Measurements from ENCODE around the gene CACHD1.

The CACHD1 gene

DNA sequence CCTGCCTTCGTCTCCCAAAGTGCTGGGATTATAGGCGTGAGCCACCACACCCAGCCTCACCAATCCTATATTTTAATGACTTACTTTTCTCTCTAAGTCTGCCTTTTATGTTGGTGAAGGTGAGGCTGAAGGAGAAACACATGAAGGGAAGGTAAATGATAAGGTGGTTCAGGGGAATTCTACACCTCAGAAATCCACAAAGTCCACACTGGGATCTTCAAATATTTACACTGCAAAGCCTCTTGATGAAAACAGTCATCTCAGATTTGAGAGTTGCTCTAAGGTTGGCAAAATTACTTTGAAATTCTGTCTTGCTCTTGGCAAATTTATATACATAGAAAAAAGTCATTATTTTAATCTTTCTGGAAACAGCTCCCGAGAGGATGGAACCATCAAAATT is 42.0 kb upstream of the CACHD1 start:
- no peak overlapping the region for H3K4me3 ChIP-seq (ENCODE audit: control insufficient read depth, low read depth, low read length)
- TF ChIP-seq, protein P1, sequence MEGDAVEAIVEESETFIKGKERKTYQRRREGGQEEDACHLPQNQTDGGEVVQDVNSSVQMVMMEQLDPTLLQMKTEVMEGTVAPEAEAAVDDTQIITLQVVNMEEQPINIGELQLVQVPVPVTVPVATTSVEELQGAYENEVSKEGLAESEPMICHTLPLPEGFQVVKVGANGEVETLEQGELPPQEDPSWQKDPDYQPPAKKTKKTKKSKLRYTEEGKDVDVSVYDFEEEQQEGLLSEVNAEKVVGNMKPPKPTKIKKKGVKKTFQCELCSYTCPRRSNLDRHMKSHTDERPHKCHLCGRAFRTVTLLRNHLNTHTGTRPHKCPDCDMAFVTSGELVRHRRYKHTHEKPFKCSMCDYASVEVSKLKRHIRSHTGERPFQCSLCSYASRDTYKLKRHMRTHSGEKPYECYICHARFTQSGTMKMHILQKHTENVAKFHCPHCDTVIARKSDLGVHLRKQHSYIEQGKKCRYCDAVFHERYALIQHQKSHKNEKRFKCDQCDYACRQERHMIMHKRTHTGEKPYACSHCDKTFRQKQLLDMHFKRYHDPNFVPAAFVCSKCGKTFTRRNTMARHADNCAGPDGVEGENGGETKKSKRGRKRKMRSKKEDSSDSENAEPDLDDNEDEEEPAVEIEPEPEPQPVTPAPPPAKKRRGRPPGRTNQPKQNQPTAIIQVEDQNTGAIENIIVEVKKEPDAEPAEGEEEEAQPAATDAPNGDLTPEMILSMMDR (IDR thresholded peaks at IDR 0.05; ENCODE audit: control insufficient read depth, insufficient read depth, low read depth, low read length, missing control alignments), result no peak
- DNase-seq (ENCODE audit: low read depth), result no peak

- TF ChIP-seq, protein P1 (IDR thresholded peaks at IDR 0.05; ENCODE audit: control insufficient read depth, insufficient read depth, low read depth, low read length, missing control alignments), result no peak
- no peak for DNase-seq (ENCODE audit: low read depth)
- no peak overlapping the region for H3K4me3 ChIP-seq (ENCODE audit: control insufficient read depth, low read depth, low read length)
Measured at GRCh38 chr1:64433308-64433707, 36.6 kb upstream of the CACHD1 start.

GRCh38 chr1:64433747-64434146 is 36.2 kb upstream of the CACHD1 start:
- H3K4me3 ChIP-seq (ENCODE audit: control insufficient read depth, low read depth, low read length), result no peak overlapping the region
- DNase-seq (ENCODE audit: low read depth), result no peak
- TF ChIP-seq, protein P1 (IDR thresholded peaks at IDR 0.05; ENCODE audit: control insufficient read depth, insufficient read depth, low read depth, low read length, missing control alignments), result no peak

GRCh38 chr1:64435000-64435399 is 34.9 kb upstream of the CACHD1 start:
- H3K4me3 ChIP-seq (ENCODE audit: control insufficient read depth, low read depth, low read length), result no peak overlapping the region
- no peak for DNase-seq (ENCODE audit: low read depth)
- TF ChIP-seq, protein P1 (IDR thresholded peaks at IDR 0.05; ENCODE audit: control insufficient read depth, insufficient read depth, low read depth, low read length, missing control alignments), result no peak

DNA sequence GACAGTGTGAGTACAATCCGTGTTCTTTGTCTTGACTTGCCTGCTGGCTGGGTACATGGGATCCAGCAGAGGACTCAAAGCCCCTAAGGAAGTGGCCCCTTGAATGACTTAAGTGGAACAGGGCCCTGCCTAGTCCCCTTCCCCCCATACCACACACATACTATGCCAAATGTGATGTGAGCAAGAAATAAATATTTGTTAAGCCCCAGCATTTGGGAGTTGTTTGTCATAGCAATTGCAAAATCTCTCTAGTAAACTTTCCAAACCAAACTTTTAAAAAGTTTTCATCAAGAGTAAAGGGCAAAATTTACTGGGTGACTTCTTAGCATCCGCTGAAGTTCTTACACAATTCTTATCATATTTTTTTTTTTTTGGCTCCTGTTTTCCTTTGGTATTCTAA is 32.5 kb upstream of the CACHD1 start:
- H3K4me3 ChIP-seq (ENCODE audit: control insufficient read depth, low read depth, low read length), result no peak overlapping the region
- TF ChIP-seq, protein P1 (IDR thresholded peaks at IDR 0.05; ENCODE audit: control insufficient read depth, insufficient read depth, low read depth, low read length, missing control alignments), result no peak
- DNase-seq (ENCODE audit: low read depth), result no peak

GRCh38 chr1:64440183-64440826 is 29.6 kb upstream of the CACHD1 start:
- TF ChIP-seq, protein P1 (IDR thresholded peaks at IDR 0.05; ENCODE audit: control insufficient read depth, insufficient read depth, low read depth, low read length, missing control alignments), result no peak
- H3K4me3 ChIP-seq (ENCODE audit: control insufficient read depth, low read depth, low read length), result no peak overlapping the region
- no peak for DNase-seq (ENCODE audit: low read depth)

Measured in AG09309 (cell line).